ENCODE data around the gene SULT1A3.
"Not testable (repeated sequence)": the region's sequence is repeated elsewhere in the genome, so short reads cannot be mapped to it uniquely, and the experiment has no call there.

The SULT1A3 gene

DNA sequence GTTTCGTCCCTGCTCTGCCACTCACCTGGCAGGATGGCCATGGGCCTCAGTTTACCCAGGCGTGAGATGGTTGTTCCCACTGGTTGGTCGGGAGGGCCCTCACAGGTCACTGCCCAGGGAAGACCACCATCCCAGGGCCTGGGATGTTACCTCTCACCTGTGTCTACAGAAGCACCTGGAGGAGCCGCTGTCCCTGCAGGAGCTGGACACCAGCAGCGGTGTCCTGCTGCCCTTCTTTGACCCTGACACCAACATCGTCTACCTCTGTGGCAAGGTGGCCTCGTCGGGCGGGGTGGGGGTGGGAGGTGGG, 11.5 kb upstream of the SULT1A3 start:
- DNase-seq, result no peak

- DNase-seq, result no peak
These were observed 11.0 kb upstream of the SULT1A3 start for GRCh38 chr16:30187971-30188561.

DNA sequence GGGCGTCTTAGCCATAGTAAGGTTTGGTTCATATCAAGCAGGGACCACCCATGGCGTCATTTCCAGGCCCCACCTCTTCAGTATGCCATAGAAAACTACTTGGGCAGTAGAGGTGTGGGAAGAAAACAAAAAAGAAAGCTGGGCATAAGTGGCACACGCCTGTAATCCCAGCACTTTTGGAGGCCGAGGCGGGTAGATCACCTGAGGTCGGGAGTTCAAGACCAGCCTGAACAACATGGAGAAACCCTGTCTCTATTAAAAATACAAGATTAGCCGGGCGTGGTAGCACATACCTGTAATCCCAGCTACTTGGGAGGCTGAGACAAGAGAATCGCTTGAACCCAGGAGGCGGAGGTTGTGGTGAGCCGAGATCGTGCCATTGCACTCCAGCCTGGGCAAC, 7.9 kb upstream of the SULT1A3 start:
- not testable (repeated sequence) for DNase-seq

- DNase-seq, result not testable (repeated sequence)
These were observed 6.0 kb upstream of the SULT1A3 start for GRCh38 chr16:30193098-30193497.

GRCh38 chr16:30193615-30194014, 5.4 kb upstream of the SULT1A3 start, which contains the start of the genes BOLA2B and SLX1A:
Gene BOLA2B (minus strand): TSS chr16:30193666. CDS start chr16:30193595, 71 bp downstream.
Gene SLX1A (plus strand): TSS chr16:30193875. CDS start chr16:30194085, 210 bp downstream.
- DNase-seq, result not testable (repeated sequence)

DNA sequence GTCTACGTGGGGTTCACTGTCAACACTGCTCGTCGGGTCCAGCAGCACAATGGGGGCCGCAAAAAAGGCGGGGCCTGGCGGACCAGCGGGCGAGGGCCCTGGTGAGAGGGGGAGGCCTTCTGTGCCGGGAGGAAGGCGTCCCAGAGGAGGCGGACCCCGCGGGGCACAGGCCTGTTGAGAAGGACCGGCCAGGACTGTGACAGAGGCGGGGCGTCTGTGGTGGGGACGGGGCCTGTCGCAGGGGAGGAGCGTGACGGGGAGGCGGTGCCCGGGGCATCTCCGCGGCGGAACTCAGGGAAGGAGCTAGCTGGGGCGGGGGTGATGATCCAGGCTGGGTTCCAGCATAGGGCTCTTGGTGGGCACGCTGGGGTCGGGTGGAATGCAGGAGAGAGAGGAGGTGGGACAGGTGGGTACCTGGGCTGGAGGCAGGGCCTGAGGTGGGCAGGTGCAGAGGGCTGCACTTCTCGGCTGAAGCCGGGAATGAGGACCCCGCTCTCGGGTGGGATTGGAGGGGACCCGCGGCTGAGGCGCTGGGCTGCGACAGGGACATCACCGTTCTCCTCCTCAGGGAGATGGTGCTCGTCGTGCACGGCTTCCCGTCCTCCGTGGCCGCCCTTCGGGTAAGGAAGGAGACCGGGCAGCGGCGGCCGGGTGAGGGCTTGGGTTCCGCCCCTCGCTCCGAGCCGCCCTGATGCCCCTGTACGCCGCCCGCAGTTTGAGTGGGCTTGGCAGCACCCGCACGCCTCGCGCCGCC, 4.7 kb upstream of the SULT1A3 start:
- DNase-seq, result not testable (repeated sequence)

DNA sequence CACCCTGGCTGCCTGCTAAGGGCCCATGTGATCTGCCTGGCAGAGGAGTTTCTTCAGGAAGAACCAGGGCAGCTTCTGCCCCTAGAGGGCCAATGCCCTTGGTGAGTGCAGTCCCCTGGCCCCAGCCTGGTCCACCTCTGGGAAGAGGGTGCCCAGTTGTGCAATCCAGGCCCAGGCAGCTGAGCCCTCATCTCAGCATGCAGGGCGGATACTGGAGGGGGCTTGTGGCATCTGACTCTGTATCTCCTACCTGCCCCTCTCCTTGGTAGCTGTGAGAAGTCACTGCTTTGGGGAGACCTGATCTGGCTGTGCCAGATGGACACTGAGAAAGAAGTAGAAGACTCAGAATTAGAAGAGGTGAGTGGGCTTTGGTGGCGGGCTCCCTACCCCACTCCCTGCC, 2.1 kb upstream of the SULT1A3 start:
- not testable (repeated sequence) for DNase-seq

DNA sequence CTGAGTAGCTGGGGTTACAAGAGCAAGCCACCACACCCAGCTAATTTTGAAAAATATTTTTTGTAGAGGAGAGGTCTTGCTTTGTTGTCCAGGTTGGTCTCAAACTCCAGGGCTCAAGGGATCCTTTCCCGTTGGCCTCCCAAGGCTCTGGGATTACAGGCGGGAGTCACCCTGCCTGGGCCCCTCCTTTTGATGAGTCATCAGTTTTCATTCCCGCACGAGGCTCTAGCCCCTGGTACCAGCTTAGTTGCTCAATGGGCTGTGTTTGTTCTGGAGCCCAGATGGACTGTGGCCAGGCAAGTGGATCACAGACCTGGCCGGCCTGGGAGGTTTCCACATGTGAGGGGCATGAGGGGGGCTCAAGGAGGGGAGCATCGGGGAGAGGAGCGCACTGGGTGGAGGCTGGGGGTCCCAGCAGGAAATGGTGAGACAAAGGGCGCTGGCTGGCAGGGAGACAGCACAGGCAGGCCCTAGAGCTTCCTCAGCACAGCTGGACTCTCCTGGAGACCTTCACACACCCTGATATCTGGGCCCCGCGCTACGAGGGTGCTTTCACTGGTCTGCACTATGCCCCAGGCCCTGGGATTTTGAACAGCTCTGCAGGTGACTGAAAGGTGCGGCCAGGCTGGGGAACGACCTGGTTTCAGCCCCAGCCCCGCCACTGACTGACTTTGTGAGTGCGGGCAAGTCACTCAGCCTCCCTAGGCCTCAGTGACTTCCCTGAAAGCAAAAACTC, 721 bp downstream of the SULT1A3 start:
- not testable (repeated sequence) for DNase-seq

DNA sequence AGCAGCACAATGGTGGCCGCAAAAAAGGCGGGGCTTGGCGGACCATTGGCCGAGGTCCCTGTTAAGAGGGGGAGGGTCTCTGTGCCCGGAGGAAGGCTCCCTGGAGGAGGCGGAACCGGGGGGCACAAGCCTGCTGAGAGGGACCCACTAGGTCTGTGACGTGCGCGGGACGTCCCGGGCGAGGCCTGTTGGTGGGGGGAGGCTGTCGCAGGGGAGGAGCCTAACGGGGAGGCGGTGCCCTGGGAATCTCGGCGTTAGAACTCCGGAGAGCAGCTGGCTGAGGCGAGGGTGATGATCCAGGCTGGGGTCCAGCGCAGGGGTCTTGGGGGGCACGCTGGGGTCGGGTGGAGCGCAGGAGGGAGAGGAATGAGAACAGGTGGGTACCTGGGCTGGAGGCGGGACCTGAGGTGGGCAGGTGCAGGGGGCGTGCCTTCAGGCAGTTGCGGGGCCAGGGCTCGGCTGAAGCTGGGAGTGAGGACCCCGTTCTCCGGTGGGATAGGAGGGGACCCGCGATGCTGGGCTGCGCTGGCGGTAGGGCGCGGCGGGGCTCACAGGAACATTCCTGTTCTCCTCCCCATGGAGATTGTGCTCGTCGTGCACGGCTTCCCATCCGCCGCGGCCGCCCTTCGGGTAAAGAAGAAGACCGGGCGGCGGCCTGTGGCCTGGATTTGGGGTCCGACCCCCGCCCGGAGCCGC, 6.6 kb downstream of the SULT1A3 start:
- not testable (repeated sequence) for DNase-seq

DNA sequence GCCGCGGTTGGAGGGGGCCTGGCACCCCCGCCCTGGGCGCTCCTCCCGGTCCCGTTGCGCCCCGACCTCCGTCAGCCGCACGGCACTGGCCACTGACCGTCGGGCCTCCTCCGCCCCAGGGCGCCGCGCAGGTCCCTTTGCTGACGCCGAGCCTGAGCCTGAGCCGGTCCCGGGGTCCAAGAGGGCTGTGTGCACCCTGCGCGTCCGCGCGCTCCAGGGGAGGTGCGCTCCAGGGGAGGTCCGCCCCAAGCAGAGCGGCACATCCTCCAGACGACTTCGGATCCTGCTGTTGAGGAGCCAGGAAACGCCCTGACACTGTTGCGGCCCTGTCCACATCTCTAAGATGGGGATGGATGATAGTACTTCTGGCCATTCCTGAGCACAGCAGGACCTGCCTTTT, 7.2 kb downstream of the SULT1A3 start:
- not testable (repeated sequence) for DNase-seq

DNA sequence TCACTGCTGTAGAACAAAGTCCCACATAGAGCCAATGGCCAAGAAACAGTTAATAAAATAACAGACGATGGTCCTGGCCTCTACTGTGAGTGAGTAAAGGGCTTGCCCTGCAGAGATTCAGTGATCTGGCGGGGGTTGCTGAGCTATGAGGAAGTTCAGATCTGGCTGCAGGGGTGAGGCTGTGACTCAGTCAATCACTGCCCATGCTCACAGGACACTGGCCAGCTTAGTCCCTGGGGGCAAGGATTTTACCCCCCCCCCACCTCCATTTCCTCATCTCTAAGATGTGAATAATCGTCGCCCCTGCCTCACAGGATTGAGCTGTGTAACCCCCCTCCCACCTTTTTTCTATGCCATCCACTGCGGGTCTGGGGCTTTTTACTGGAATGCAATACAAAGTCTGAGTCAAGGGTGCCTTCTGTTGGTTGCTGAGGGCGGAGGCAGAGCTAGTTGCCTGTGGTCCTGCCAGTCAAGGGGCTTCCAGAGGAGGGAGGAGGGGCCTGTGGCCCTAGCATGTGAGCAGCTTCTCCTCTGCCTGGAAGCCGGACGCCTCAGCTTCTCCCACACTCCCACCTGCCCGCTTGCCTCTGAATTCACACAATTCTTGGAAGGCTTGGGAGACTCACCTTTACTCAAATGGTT, 8.1 kb downstream of the SULT1A3 start:
- DNase-seq, result not testable (repeated sequence)

DNA sequence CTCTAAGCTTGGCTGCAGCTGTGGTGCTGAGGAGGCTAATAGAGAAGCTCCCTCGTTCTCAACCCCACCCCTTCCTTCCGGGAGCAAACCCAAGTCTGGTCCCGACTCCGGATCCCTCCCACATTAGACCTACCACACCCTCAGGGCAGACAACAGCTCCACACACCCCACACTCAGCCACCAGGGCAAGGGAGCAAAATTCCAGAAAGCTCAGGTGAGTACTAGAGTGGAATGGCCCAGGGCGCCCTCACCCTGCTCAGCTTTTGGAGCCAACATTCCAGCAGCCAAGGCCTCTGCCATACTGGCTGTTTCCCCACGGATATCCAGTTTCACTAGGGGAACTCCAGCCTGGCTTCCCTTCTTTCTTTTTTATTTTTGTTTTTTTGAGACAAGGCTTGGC, 10.0 kb downstream of the SULT1A3 start:
- not testable (repeated sequence) for DNase-seq

DNA sequence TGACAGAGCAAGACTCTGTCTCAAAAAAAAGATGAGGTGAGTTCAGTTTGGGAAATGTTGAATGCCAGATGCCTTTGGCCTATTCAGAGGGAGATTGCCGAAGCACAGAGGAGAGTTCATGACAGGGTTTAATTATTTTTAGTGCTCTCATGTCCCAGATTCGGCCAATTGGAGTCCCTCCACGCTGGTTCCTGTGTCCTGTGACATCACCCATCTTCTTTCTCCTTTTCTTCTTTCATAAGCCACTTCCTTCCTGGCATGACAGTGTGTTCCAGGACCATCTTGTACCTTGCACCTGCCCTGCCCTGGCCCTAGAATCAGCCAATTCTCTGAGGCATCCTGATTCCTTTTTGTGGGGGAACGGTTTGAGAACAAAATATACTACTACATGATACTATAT, 12.4 kb downstream of the SULT1A3 start:
- DNase-seq, result not testable (repeated sequence)

GRCh38 chr16:30217082-30217481, 18.0 kb downstream of the SULT1A3 start:
- DNase-seq, result not testable (repeated sequence)

- DNase-seq, result not testable (repeated sequence)
These were observed 49.3 kb downstream of the SULT1A3 start, which contains the start of gene NPIPB13 for GRCh38 chr16:30248379-30248778. Gene NPIPB13 (minus strand): TSS chr16:30248479. CDS start chr16:30245573, 2,906 bp downstream.
